Stimulated activated CD4-positive, alpha-beta T cell treated with anti-CD3 and anti-CD28 coated beads, TNF-alpha, amount 100 ng/mL, for 48 hours (primary cell): Measurements from ENCODE around the gene RAB30.

ENCODE experiments used
- DNase-seq, 3 donors: peaks; one replicate each; pipeline ENCODE4 v3.0.0-alpha.2; 2020; ENCODE audit warnings: low read depth in 3 of 3

RAB30 gene

GRCh38 chr11:83070731-83071566, 748 bp downstream of the RAB30 start:
- no peak for DNase-seq

GRCh38 chr11:83070044-83070701, 1.5 kb downstream of the RAB30 start:
- DNase-seq, result no peak

DNA sequence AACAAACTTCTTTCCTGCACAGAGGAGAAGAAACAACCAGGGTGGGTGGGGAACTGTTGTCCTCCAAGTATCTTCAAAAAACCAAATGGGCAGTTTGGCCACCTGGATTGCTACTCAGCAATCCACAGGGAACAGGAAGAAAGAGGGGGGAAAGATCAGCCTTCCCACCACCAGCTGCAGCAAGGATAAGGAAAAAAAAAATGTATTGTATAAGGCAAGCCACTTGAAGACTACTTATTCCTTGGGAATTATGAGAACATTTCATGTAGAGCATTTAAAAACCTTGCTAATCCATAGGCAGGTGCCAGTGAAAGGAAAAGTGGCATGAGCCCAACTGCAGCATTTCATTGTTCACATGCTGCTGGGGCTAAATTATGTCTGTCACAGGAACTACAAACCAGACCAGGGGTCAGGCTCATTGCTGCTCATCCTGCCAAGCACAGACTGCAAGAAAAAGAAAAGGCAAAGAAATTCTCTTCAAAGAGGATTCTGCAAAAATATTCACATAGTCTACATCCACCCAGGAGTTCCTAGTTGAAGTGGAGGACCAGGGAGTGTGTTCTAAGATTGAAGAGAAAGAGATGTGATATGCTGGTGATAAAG, 2.2 kb downstream of the RAB30 start:
- no peak for DNase-seq

- no peak for DNase-seq
These were observed 3.1 kb downstream of the RAB30 start for GRCh38 chr11:83068568-83068967.

DNA sequence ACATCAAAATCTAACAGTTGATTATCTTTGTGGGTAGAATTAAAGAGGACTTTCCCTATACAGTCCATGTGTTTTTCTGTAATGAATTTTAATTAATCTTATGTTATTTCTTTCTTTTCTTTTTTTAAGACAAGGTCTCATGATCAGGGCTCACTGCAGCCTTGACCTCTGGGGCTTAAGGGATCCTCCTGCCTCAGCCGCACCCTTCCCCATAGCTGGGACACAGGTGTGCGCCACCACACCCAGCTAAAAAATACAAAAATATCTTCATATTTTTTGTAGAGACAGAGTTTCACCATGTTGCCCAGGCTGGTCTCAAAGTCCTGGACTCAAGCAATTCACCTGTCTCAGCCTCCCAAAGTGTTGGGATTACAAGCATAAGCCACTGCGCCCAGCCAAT, 7.7 kb downstream of the RAB30 start:
- DNase-seq, result no peak

GRCh38 chr11:83063073-83063754, 8.5 kb downstream of the RAB30 start:
- no peak for DNase-seq

- DNase-seq, result no peak
These were observed 9.8 kb downstream of the RAB30 start for GRCh38 chr11:83061883-83062282.

GRCh38 chr11:83060965-83061364, 10.7 kb downstream of the RAB30 start:
- no peak for DNase-seq

DNA sequence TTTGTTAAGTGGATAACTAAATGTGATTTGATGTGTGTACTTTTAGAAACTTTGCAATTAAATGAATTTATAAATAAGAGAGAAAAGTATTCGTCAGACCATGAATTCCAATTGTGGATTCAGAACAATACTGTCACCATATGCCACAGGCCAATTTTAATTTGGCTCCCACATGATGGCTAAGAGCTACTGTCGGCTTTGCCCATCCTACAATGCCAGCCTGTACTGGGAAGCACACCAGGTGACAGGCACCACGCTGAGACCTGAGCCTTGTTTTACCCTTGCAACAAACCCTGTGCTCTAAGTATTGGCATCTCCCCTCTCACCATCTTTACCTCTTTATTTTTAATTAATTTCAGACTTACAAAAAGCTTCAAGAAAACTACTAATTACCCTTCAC, 14.0 kb downstream of the RAB30 start:
- no peak for DNase-seq

GRCh38 chr11:83056611-83057010, 15.1 kb downstream of the RAB30 start:
- DNase-seq, result no peak

DNA sequence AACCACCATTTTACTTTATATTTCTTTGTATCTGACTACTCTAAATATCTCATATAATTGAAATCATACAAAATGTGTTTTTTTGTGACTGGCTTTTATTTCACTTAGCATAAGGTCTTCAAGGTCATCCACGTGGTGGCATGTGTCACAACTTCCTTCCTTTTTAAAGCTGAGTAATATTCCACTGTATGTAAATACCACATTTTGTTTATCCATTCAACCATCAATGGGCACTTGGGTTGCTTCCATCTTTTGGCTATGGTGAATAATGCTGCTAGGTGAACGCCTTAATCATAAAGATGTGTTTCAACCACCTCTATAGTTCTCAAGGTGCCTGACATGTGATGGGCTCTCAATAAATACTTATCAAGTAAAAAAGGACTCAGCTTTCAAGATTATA, 15.5 kb downstream of the RAB30 start:
- DNase-seq, result no peak

DNA sequence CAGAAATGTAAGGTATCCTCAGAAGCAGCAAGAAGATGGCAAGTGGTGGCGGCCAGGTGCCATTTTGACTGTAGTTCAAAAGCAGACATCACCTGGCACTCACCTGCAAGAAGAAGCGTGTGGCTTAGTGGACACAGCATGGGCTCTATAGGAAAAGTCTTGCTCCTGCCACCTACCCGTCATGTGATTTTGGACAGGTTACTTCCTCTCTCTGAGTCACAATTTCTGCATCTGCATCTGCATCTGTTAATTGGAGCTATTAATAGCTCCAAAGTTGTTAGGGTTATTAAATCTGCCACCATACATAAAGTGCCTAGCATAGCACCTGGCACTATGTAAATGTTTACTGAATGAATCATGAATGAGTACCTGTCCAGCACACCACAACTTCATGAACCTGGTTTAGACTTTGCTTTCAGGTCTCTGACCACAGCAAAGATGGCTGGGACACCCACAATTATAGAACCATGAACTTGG, 16.8 kb downstream of the RAB30 start:
- no peak for DNase-seq

- no peak for DNase-seq
These were observed 17.7 kb downstream of the RAB30 start for GRCh38 chr11:83054001-83054400.

GRCh38 chr11:83051760-83052671, 19.7 kb downstream of the RAB30 start:
- DNase-seq, result no peak

GRCh38 chr11:83047515-83048225, 24.0 kb downstream of the RAB30 start:
- no peak for DNase-seq

DNA sequence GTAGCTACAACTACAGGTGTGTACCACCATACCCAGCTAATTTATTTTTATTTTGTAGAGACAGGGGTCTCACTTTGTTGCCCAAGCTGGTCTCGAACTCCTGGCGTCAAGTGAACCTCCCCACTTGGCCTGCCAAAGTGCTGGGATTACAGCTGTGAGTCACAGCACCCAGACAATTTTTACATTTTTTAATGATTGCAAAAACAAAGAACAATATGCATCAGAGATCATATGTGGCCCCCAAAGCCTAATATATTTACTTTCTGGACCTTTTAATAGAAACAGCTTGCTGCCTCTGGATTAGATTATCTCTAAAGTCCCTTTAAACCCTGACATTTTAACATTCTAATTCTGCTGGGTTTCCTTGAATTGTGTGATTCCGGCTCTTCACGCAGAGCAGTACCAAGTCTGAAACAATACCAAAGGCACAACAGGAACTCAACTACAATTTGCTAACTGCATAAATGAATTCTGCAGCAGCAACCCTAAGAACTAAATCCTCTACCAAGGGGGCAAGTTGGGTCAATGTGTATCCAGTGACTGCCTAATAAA, 25.0 kb downstream of the RAB30 start:
- DNase-seq, result no peak

DNA sequence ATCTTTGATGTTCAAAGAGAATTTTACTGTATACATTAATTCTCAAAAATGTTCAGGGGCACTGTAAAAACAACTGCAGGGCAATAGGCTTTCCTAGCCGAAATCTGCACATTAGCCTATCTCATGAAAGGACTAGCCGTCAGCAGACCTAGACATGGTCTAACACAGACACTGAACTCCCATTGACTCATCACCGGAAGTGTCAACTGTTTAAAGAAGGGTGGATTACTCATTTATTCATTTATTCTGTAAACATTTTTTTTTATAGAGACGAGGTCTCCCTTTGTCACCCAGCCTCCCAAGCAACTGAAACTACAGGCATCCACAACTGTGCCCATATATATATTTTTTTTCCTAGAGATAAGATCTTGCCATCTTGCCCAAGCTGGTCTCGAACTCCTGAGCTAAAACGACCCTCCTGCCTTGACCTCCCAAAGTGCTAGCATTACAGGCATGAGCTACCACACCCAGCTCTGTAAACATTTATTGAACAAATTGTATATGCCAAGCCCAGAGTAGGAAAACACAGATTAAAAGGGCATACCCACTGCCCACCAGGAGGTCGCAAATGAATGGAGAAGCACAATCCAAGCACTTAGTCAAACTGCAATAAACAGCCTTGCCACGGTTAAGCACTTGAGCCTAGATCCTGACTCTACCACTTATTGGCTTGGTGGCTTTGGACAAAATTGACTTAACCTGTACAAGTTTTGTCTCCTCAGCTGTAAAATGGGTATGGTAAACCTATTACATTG, 26.6 kb downstream of the RAB30 start:
- no peak for DNase-seq

DNA sequence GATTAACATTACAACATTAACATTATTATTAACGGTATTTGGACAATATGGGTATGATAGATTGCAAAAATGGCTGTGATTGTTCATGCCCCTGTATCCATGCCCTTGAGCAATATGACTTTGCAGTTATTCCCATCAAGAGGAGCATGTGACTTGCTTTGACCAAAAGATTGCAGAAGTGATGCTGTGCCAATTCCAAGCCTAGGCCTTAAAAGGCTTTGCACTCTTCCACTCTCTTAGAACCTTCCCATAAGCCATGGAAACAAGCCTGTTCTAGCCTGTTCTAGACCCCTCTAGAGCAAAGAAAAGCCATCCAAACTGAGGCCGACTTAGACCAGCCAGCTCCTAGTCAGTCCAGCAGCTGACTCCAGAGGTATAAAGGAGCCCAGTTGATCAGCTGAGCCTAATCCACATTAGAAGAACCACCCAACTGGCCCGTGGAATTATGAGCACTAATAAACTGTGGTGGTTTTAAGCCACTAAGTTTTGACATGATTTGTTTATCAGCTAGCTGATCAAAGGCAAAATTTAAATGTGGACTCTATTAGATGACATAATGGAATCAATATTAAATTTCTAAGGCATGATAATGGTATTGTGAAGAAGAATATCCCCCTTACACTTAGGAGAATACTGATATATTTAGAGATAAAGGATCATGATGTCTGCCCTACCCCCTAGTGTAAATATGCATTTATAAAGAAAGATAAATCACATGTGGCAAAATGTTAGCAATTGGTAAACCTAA, 28.6 kb downstream of the RAB30 start:
- no peak for DNase-seq

DNA sequence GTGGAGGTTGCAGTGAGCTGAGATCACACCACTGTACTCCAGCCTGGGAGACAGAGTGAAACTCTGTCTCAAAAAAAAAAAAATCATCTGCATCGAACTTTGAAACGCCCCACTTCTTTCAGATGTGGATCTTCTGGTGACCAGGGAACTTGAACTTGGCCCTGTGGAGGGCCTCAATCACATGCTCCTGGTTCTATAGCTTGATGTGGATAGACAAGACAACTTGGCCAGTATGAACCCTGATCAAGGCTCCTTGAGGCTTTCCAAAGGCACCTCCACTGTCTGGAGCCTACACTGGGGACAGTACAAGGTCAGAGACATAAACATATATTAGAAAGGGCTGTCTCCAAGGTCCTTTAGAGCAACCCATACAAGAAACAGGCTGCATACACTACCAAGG, 30.6 kb downstream of the RAB30 start:
- DNase-seq, result no peak
